SU-DHL-6 (cell line): ENCODE results near the gene RNF14.
"Not testable (repeated sequence)": the region's sequence is repeated elsewhere in the genome, so short reads cannot be mapped to it uniquely, and the experiment has no call there.

Experiments used
- H2AFZ ChIP-seq: fragments of 200-600 bp; sonication (generic); 2 replicates; pipeline ENCODE4 v1.6.1; 2014; ENCODE audit warnings: low read depth, mild to moderate bottlenecking, moderate library complexity, mixed read lengths, antibody characterized with exemption, low read length; ENCODE audit not compliant: severe bottlenecking
- H3F3A ChIP-seq: fragments of 200-600 bp; shearing (Covaris generic); 2 replicates; pipeline ENCODE4 v1.6.0; 2016; ENCODE audit warnings: antibody characterized with exemption, mild to moderate bottlenecking; ENCODE audit not compliant: insufficient read depth
- H3K27ac ChIP-seq: fragments of 200-600 bp; sonication (generic); 2 replicates; pipeline ENCODE4 v1.5.1; 2016; ENCODE audit warnings: low read depth, mild to moderate bottlenecking, low read length, moderate library complexity, mixed read lengths
- H3K27me3 ChIP-seq: fragments of 200-600 bp; sonication (generic), shearing (Covaris generic); 2 replicates; pipeline ENCODE4 v1.6.0; 2014; ENCODE audit warnings: mild to moderate bottlenecking, low read length
- H3K36me3 ChIP-seq: fragments of 200-600 bp; sonication (generic); 2 replicates; pipeline ENCODE4 v1.6.1; 2014; ENCODE audit warnings: mild to moderate bottlenecking, low read length, mixed read lengths
- H3K4me2 ChIP-seq: fragments of 300-600, 200-600 bp; shearing (Covaris generic), sonication (generic); 2 replicates; pipeline ENCODE4 v1.6.0; 2014; ENCODE audit warnings: low read length, low read depth, mild to moderate bottlenecking; ENCODE audit not compliant: poor library complexity, severe bottlenecking
- H3K4me3 ChIP-seq: fragments of 200-600 bp; sonication (generic); 2 replicates; pipeline ENCODE4 v1.5.1; 2014; ENCODE audit warnings: antibody characterized with exemption, low read length, mild to moderate bottlenecking, mixed read lengths; ENCODE audit not compliant: insufficient read depth, poor library complexity, severe bottlenecking
- H3K79me2 ChIP-seq: fragments of 200-600 bp; sonication (generic); 2 replicates; pipeline ENCODE4 v1.6.1; 2014; ENCODE audit warnings: mild to moderate bottlenecking, low read length, moderate library complexity; ENCODE audit not compliant: insufficient read depth
- H3K9ac ChIP-seq: fragments of 200-600 bp; sonication (generic); 2 replicates; pipeline ENCODE4 v1.7.0; 2014; ENCODE audit warnings: mild to moderate bottlenecking, low read length
- H3K9me2 ChIP-seq: fragments of 200-600 bp; sonication (generic); replicated peaks from 2 replicates; pipeline ENCODE4 v1.6.1; 2014; ENCODE audit warnings: low read length; ENCODE audit not compliant: insufficient read depth
- H3K9me3 ChIP-seq: fragments of 200-600 bp; sonication (generic); 2 replicates; pipeline ENCODE4 v1.6.1; 2014; ENCODE audit warnings: low read length, mixed read lengths; ENCODE audit not compliant: insufficient read depth
- H4K20me1 ChIP-seq: fragments of 200-600 bp; sonication (generic); 2 replicates; pipeline ENCODE4 v1.6.1; 2014; ENCODE audit warnings: low read depth, mild to moderate bottlenecking, antibody characterized with exemption, low read length, moderate library complexity, mixed read lengths
- CTCF ChIP-seq: fragments of 200-600 bp; sonication (generic); IDR thresholded peaks from one replicate; pipeline ENCODE4 v1.5.1; 2017; ENCODE audit warnings: antibody characterized with exemption, mild to moderate bottlenecking, low read length, moderate library complexity; ENCODE audit not compliant: insufficient read depth, poor library complexity, severe bottlenecking
- EZH2phosphoT487 ChIP-seq: fragments of 200-600 bp; sonication (generic), shearing (Covaris generic); conservative IDR thresholded peaks from 2 replicates; pipeline ENCODE4 v1.6.1; 2018; ENCODE audit warnings: mild to moderate bottlenecking, antibody characterized with exemption, low read length, moderate library complexity, mixed read lengths

The RNF14 gene

GRCh38 chr5:142034994-142035393, 66.1 kb downstream of the RNF14 start:
- H3F3A ChIP-seq = no peaks in the 10 kb centered on the region
- H3K9me2 ChIP-seq = no peaks in the 10 kb centered on the region
- H3K79me2 ChIP-seq = no peaks in the 10 kb centered on the region
- no peaks in the 10 kb centered on the region for H3K9me3 ChIP-seq
- TF ChIP-seq CTCF = no peak
- H3K27me3 ChIP-seq = no peaks in the 10 kb centered on the region
- H2AFZ ChIP-seq = no peak overlapping the region
- no peak overlapping the region for H3K27ac ChIP-seq
- H3K9ac ChIP-seq = no peak overlapping the region
- H3K4me2 ChIP-seq = no peak overlapping the region
- H4K20me1 ChIP-seq = no peaks in the 10 kb centered on the region
- H3K4me3 ChIP-seq = no peak overlapping the region
- H3K36me3 ChIP-seq = no peaks in the 10 kb centered on the region

GRCh38 chr5:142036918-142037317, 68.0 kb downstream of the RNF14 start:
- no peak overlapping the region for H3K9ac ChIP-seq
- no peaks in the 10 kb centered on the region for H3K9me3 ChIP-seq
- H3K27me3 ChIP-seq = no peaks in the 10 kb centered on the region
- no peak overlapping the region for H3K4me3 ChIP-seq
- TF ChIP-seq EZH2phosphoT487 (no peak), CTCF (no peak)
- H3K9me2 ChIP-seq = no peaks in the 10 kb centered on the region
- no peaks in the 10 kb centered on the region for H3K79me2 ChIP-seq
- no peaks in the 10 kb centered on the region for H3K36me3 ChIP-seq
- H3K4me2 ChIP-seq = no peak overlapping the region
- no peak overlapping the region for H2AFZ ChIP-seq
- H3F3A ChIP-seq = no peaks in the 10 kb centered on the region
- no peaks in the 10 kb centered on the region for H4K20me1 ChIP-seq
- no peak overlapping the region for H3K27ac ChIP-seq

GRCh38 chr5:142037599-142037998, 68.7 kb downstream of the RNF14 start:
- not testable (repeated sequence) for H3K9me2 ChIP-seq, H3K9me3 ChIP-seq, H3K9ac ChIP-seq, H3F3A ChIP-seq, H4K20me1 ChIP-seq, H3K27ac ChIP-seq, H3K79me2 ChIP-seq, H3K27me3 ChIP-seq, H3K4me2 ChIP-seq, H3K36me3 ChIP-seq, H3K4me3 ChIP-seq, H2AFZ ChIP-seq

GRCh38 chr5:142038735-142039134, 69.8 kb downstream of the RNF14 start:
- Histone ChIP-seq H3K36me3 (no peaks in the 10 kb centered on the region), H3K9me3 (no peaks in the 10 kb centered on the region), H4K20me1 (no peaks in the 10 kb centered on the region), H3K4me2 (no peak overlapping the region), H3F3A (no peaks in the 10 kb centered on the region), H3K9ac (no peak overlapping the region), H3K27ac (no peak overlapping the region), H3K9me2 (no peaks in the 10 kb centered on the region), H3K79me2 (no peaks in the 10 kb centered on the region), H3K4me3 (no peak overlapping the region), H3K27me3 (no peaks in the 10 kb centered on the region), H2AFZ (no peak overlapping the region)
- TF ChIP-seq EZH2phosphoT487 (no peak), CTCF (no peak)
